Skeletal muscle satellite cell (primary cell): ENCODE measurements around the gene TP53.

Experiments
- H3K27me3 ChIP-seq: 2 replicates; pipeline ENCODE4 v1.7.0; 2013; ENCODE audit warnings: low read length; ENCODE audit not compliant: control insufficient read depth, insufficient read depth
- H3K36me3 ChIP-seq: 2 replicates; pipeline ENCODE4 v1.7.0; 2013; ENCODE audit warnings: mild to moderate bottlenecking, control low read depth, low read length; ENCODE audit not compliant: insufficient read depth
- H3K4me1 ChIP-seq: 2 replicates; pipeline ENCODE4 v1.7.0; 2013; ENCODE audit warnings: low read length; ENCODE audit not compliant: control insufficient read depth, insufficient read depth
- H3K4me2 ChIP-seq: 2 replicates; pipeline ENCODE4 v1.7.0; 2013; ENCODE audit warnings: mild to moderate bottlenecking, low read length
- H3K4me3 ChIP-seq: 2 replicates; pipeline ENCODE4 v1.7.0; 2013; ENCODE audit warnings: low read length
- H3K9ac ChIP-seq: 2 replicates; pipeline ENCODE4 v1.7.0; 2013; ENCODE audit warnings: mild to moderate bottlenecking, low read depth, low read length, moderate library complexity
- H3K9me3 ChIP-seq: replicated peaks from 2 replicates; pipeline ENCODE4 v1.7.0; 2013; ENCODE audit warnings: mild to moderate bottlenecking, control low read depth, low read length

The TP53 gene

DNA sequence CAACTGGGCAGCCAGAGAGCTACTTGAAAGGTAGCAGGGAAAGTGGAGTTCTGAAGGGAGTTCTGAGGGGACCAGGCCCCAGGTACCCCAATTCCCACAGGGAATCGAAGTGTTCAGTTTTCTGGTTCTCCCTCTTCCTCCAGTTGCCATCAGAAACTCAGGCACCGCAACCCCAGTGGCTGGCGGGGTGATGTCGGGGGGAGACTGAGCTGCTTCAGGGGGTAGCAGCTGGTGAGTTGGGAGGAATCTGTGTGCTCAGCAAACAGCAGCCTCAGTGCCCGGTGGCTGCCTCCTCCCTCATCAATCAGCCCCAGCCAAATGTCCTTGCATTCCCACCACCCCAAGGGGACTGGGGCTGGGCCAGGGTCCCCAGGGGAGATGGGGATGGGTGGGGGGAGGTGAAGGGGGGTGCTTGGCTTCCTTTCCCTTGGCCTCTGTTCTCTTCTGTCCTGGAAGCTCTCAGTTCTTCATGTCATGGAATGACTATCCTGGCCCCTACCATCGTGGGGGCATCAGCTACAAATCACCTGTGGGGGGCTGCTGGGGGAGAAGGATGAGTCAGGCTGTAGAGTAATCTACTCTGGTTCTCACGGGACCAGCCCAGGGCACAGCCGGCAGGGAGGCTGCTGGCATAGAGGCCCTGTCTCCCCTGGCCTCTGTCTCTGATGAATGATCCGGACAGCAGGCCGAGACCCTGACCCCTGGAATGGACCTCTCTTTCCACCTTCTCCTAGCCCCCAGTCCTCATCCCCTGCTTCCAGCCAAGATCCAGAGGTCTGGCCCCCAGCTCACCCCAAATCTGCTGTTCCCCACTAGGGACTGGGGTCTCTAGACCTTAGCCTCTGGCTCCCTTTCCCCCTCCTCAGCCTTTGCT lies 27.7 kb upstream of the TP53 start:
- Histone ChIP-seq H3K4me1 (peaks cover 13% of the 10 kb centered on the region), H3K9ac (no peak overlapping the region), H3K4me3 (no peak overlapping the region), H3K9me3 (no peaks in the 10 kb centered on the region), H3K27me3 (peaks cover 56% of the 10 kb centered on the region), H3K36me3 (no peaks in the 10 kb centered on the region), H3K4me2 (no peak overlapping the region)

DNA sequence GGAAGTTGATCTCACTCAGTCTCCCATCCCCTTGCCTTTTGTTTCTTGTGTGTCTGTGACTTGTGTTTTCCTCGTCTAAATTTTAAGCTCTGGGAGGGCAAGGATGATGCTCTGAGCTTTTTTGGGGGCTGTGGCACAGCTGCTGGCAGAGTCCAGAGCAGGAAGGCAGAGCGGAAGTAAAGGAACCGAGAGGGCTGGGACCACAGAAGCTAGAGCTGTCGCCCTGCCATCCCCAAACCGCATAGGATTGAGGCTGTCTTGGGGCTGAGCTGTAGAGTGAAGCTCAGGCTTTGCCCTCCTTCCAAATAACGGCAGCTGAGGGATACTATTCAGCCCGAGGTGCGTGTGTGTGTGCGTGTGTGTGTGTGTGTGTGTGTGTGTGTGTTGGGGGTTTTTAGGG lies 26.5 kb upstream of the TP53 start:
- Histone ChIP-seq H3K9me3 (no peaks in the 10 kb centered on the region), H3K27me3 (peaks cover 46% of the 10 kb centered on the region), H3K4me1 (peaks cover 13% of the 10 kb centered on the region), H3K9ac (no peak overlapping the region), H3K36me3 (no peaks in the 10 kb centered on the region), H3K4me3 (no peak overlapping the region), H3K4me2 (no peak overlapping the region)

- no peak overlapping the region for H3K9ac ChIP-seq
- H3K4me3 ChIP-seq, result no peak overlapping the region
- no peaks in the 10 kb centered on the region for H3K36me3 ChIP-seq
- no peaks in the 10 kb centered on the region for H3K9me3 ChIP-seq
- peaks cover 41% of the 10 kb centered on the region for H3K27me3 ChIP-seq
- peaks cover 8% of the 10 kb centered on the region for H3K4me1 ChIP-seq
- H3K4me2 ChIP-seq, result no peak overlapping the region
These were observed 25.0 kb upstream of the TP53 start for GRCh38 chr17:7712111-7712771.

DNA sequence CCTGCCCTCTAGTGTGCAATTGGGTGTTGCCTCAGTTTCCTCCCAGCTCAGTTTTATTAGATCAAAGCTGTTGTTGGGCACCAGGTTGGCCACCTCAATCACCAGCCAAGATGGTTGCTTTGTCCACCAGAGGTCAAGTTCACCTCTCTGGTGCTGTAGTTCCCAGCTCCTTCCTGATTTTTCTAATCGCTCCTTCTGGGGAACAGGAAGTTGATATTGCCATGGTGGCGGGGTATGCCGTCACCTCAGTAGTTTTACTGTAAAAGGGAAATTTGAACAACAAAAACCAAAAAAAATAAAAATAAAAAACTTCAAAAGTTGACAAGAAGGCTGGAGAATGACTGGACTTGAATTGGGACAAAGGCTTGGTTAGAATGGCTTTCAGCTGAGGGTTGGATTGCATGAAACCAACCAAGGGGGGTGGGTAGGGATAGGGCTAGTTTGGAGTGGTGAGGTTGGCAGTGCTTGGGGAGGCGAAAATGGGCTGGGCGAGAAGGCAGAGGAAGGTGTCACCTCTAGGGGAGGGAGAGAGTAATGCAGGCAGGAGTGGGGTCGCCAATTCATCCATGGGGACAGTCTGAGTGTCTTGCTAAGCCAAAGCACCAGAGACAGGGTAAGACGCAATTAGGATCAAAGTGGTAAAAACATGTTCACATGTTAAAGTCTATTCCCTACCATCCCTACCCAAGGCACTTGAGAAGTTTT lies 23.9 kb upstream of the TP53 start:
- Histone ChIP-seq H3K27me3 (peaks cover 48% of the 10 kb centered on the region), H3K9me3 (no peaks in the 10 kb centered on the region), H3K4me3 (no peak overlapping the region), H3K36me3 (no peaks in the 10 kb centered on the region), H3K4me1 (peaks cover under 1% of the 10 kb centered on the region), H3K4me2 (no peak overlapping the region), H3K9ac (no peak overlapping the region)

- Histone ChIP-seq H3K4me2 (no peak overlapping the region), H3K36me3 (no peaks in the 10 kb centered on the region), H3K9me3 (no peaks in the 10 kb centered on the region), H3K27me3 (peaks cover 52% of the 10 kb centered on the region), H3K9ac (no peak overlapping the region), H3K4me1 (no peaks in the 10 kb centered on the region), H3K4me3 (no peak overlapping the region)
These were observed 23.0 kb upstream of the TP53 start for GRCh38 chr17:7710301-7710700.

- H3K4me3 ChIP-seq, result no peak overlapping the region
- H3K9ac ChIP-seq, result no peak overlapping the region
- H3K36me3 ChIP-seq, result no peaks in the 10 kb centered on the region
- peaks cover 55% of the 10 kb centered on the region for H3K27me3 ChIP-seq
- no peaks in the 10 kb centered on the region for H3K9me3 ChIP-seq
- peaks cover 8% of the 10 kb centered on the region for H3K4me1 ChIP-seq
- H3K4me2 ChIP-seq, result no peak overlapping the region
These were observed 21.7 kb upstream of the TP53 start for GRCh38 chr17:7709031-7709430.

DNA sequence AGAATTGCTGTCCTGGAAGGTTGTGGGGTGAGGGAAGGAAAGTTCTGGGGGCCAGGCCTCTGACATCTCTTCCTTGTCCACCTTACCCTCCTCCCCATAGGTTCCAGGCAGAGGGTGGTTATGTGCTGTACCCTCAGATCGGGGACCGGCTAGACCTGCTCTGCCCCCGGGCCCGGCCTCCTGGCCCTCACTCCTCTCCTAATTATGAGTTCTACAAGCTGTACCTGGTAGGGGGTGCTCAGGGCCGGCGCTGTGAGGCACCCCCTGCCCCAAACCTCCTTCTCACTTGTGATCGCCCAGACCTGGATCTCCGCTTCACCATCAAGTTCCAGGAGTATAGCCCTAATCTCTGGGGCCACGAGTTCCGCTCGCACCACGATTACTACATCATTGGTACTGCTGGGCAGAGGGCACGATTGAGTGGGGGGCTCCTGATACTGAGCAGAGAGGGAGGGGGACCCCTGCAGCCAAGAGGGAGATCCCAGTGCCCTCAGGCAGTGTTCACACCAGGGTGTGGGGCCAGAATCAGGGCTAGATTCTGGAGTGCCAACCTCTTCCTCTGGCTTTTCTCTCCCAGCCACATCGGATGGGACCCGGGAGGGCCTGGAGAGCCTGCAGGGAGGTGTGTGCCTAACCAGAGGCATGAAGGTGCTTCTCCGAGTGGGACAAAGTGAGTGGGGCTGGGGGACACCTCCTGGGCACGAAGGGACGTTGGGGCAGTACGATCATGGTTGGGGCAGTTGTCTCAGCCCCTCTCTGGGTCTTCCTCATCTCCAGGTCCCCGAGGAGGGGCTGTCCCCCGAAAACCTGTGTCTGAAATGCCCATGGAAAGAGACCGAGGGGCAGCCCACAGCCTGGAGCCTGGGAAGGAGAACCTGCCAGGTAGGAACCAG lies 20.8 kb upstream of the TP53 start:
- Histone ChIP-seq H3K4me3 (no peak overlapping the region), H3K27me3 (peaks cover 48% of the 10 kb centered on the region), H3K4me1 (peaks cover 8% of the 10 kb centered on the region), H3K9ac (no peak overlapping the region), H3K9me3 (no peaks in the 10 kb centered on the region), H3K36me3 (no peaks in the 10 kb centered on the region), H3K4me2 (no peak overlapping the region)

DNA sequence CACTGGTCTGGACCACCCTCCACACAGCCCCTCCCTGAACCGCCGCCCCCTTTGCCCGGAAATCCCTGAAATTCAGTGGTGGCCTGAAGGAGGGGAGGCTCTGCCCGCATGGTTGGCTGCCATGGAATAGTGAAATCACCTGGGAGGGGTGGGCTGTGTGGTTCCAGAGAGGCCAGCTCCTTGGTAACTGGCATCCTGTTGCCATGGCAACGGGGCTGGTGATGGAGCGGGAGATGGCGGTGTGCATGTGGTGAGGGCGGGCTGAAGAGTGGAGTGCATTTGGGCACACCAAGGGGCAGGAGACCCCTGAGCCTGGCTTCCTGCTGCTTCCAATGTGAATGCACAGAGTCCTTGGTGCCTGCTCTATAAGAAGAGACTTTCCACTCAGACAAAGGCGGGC lies 20.2 kb upstream of the TP53 start:
- Histone ChIP-seq H3K9ac (no peak overlapping the region), H3K27me3 (peaks cover 43% of the 10 kb centered on the region), H3K4me1 (peaks cover 8% of the 10 kb centered on the region), H3K9me3 (no peaks in the 10 kb centered on the region), H3K36me3 (peaks cover 3% of the 10 kb centered on the region), H3K4me3 (no peak overlapping the region), H3K4me2 (no peak overlapping the region)

- Histone ChIP-seq H3K27me3 (peaks cover 36% of the 10 kb centered on the region), H3K36me3 (peaks cover 9% of the 10 kb centered on the region), H3K4me1 (peaks cover 8% of the 10 kb centered on the region), H3K9me3 (no peaks in the 10 kb centered on the region), H3K4me2 (no peak overlapping the region), H3K9ac (no peak overlapping the region), H3K4me3 (no peak overlapping the region)
These were observed 19.5 kb upstream of the TP53 start for GRCh38 chr17:7706631-7707354.

DNA sequence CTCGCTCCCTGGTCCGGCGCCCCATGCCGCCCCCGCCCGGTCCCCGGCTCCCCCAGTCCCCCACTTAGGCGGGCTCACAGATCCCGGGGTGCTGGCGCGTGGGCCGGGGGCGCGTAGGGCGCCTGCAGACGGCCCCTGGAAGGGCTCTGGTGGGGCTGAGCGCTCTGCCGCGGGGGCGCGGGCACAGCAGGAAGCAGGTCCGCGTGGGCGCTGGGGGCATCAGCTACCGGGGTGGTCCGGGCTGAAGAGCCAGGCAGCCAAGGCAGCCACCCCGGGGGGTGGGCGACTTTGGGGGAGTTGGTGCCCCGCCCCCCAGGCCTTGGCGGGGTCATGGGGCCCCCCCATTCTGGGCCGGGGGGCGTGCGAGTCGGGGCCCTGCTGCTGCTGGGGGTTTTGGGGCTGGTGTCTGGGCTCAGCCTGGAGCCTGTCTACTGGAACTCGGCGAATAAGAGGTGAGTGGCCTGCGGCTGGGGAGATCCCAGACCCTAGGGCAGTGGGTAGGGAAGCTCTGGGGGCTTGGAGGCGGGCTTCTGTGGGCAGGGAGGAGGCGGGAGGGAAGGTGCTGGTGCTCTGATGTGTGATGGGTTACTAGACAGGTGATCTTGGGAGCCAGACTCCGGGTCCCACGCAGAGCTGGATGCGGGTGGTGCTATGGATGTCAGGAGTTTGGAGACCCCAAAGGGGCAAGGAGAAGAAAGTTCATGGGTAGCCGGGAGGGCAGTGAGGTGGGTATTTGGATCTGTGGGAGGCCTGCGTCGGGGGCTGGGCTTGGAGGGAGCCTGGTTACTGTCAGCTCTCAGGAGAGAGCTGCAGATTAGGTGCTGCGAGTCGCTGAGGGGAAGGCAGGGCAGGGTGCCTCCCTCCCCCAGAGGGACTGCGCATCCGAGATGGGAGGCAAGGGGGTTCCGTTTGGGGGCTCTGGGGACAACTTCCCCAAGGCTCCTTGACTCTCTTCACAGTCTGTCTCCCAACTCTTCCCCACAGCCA lies 18.3 kb upstream of the TP53 start:
- no peak overlapping the region for H3K9ac ChIP-seq

More for the DNA sequence above, 18.3 kb upstream of the TP53 start:
- Histone ChIP-seq H3K4me2 (peak overlapping the region; percentile 82), H3K36me3 (peaks cover 12% of the 10 kb centered on the region), H3K4me3 (peak overlapping the region; percentile 62), H3K4me1 (peaks cover 8% of the 10 kb centered on the region), H3K9me3 (no peaks in the 10 kb centered on the region), H3K27me3 (peaks cover 31% of the 10 kb centered on the region)
